ENCODE results near the gene CARM1.
"Not testable (repeated sequence)": the region's sequence is repeated elsewhere in the genome, so short reads cannot be mapped to it uniquely, and the experiment has no call there.

DNA sequence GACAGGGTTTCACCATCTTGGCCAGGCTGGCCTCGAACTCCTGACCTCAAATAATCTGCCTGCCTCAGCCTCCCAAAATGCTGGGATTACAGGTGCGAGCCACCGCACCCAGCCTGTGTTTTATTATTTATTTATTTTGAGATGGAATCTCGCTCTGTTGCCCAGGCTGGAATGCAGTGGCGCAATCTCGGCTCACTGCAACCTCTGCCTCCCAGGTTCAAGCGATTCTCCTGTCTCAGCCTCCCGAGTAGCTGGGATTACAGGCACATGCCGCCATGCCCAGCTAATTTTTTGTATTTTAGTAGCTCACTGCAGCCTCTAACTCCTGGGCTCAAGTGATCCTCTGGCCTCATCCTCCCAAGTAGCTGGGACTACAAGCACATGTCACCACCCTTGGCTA lies 6.3 kb downstream of the CARM1 start:
- TF ChIP-seq, protein P1, sequence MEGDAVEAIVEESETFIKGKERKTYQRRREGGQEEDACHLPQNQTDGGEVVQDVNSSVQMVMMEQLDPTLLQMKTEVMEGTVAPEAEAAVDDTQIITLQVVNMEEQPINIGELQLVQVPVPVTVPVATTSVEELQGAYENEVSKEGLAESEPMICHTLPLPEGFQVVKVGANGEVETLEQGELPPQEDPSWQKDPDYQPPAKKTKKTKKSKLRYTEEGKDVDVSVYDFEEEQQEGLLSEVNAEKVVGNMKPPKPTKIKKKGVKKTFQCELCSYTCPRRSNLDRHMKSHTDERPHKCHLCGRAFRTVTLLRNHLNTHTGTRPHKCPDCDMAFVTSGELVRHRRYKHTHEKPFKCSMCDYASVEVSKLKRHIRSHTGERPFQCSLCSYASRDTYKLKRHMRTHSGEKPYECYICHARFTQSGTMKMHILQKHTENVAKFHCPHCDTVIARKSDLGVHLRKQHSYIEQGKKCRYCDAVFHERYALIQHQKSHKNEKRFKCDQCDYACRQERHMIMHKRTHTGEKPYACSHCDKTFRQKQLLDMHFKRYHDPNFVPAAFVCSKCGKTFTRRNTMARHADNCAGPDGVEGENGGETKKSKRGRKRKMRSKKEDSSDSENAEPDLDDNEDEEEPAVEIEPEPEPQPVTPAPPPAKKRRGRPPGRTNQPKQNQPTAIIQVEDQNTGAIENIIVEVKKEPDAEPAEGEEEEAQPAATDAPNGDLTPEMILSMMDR (conservative IDR thresholded peaks at IDR 0.05), result not testable (repeated sequence)
- TF ChIP-seq EZH2 (IDR thresholded peaks at IDR 0.05; ENCODE audit: low read depth), result not testable (repeated sequence)
